IMR-90 (cell line): ENCODE data around the gene TREM2. TPM values are rescaled to one million over a fixed set of nuclear protein-coding genes. Genes with fewer than 3 reads are reported as not detected.

ENCODE experiments used
- ATAC-seq: fragments of 200-7000 bp; cut with Tn5 transposase; 2 replicates; pipeline ENCODE4 v1.9.1; 2020; ENCODE audit warnings: low read depth, mild to moderate bottlenecking, moderate library complexity
- BruUV-seq: library from RNA; stranded (reverse); fragments of 400-500 nt; replicated peaks from 2 replicates; lab custom pipeline; 2021; lab: Mats Ljungman, UMichigan
- CTCF ChIA-PET: fragments of 300-600 bp; formaldehyde crosslinking; extraction: SDS; loops from one replicate; lab custom pipeline; 2021; ENCODE audit warnings: antibody characterized with exemption; lab: Yijun Ruan, JAX
- POLR2A ChIA-PET: fragments of 300-600 bp; sonication (Branson Sonifier 250); formaldehyde crosslinking; loops from one replicate; lab custom pipeline; 2022; ENCODE audit warnings: antibody characterized with exemption; ENCODE audit not compliant: unreplicated experiment; lab: Charles Lee
- DNase-seq: peaks from one replicate; pipeline ENCODE4 v3.0.0; 2013
- H2AFZ ChIP-seq: replicated peaks from 2 replicates; pipeline ENCODE3; 2013; ENCODE audit warnings: low read length, mild to moderate bottlenecking; ENCODE audit not compliant: poor library complexity
- H2AK5ac ChIP-seq: 2 replicates; pipeline ENCODE4 v1.6.1; 2013; ENCODE audit warnings: low read depth, low read length, inconsistent platforms
- H2AK9ac ChIP-seq: replicated peaks from 2 replicates; pipeline ENCODE3; 2013; ENCODE audit warnings: mild to moderate bottlenecking, low read depth, low read length, moderate library complexity; ENCODE audit not compliant: poor library complexity
- H2BK120ac ChIP-seq: 2 replicates; pipeline ENCODE4 v1.6.1; 2013; ENCODE audit warnings: low read depth, low read length, inconsistent platforms
- H2BK15ac ChIP-seq: 3 replicates; pipeline ENCODE4 v1.6.1; 2013; ENCODE audit warnings: low read depth, low read length, inconsistent platforms
- H2BK20ac ChIP-seq: 2 replicates; pipeline ENCODE4 v1.6.1; 2013; ENCODE audit warnings: low read depth, mild to moderate bottlenecking, inconsistent platforms, low read length, moderate library complexity
- H2BK5ac ChIP-seq: 2 replicates; pipeline ENCODE4 v1.6.1; 2013; ENCODE audit warnings: mild to moderate bottlenecking, low read depth, low read length, inconsistent platforms; ENCODE audit not compliant: poor library complexity, severe bottlenecking
- H3K14ac ChIP-seq: replicated peaks from 2 replicates; pipeline ENCODE4 v1.6.1; 2013; ENCODE audit warnings: low read depth, low read length, inconsistent platforms
- H3K18ac ChIP-seq: 2 replicates; pipeline ENCODE4 v1.6.1; 2013; ENCODE audit warnings: low read depth, low read length, control low read depth
- H3K23ac ChIP-seq: 2 replicates; pipeline ENCODE4 v1.6.1; 2013; ENCODE audit warnings: low read depth, low read length, inconsistent platforms
- H3K27ac ChIP-seq: 2 replicates; pipeline ENCODE4 v1.5.1; 2013; ENCODE audit warnings: mild to moderate bottlenecking, control low read depth, low read length; ENCODE audit not compliant: insufficient read depth
- H3K27me3 ChIP-seq: 2 replicates; pipeline ENCODE4 v1.6.1; 2013; ENCODE audit warnings: low read length; ENCODE audit not compliant: control insufficient read depth, insufficient read depth
- H3K36me3 ChIP-seq: 2 replicates; pipeline ENCODE4 v1.6.1; 2013; ENCODE audit warnings: low read length, mixed read lengths; ENCODE audit not compliant: control insufficient read depth, insufficient read depth
- H3K4ac ChIP-seq: 2 replicates; pipeline ENCODE4 v1.6.1; 2013; ENCODE audit warnings: low read depth, low read length, inconsistent platforms
- H3K4me1 ChIP-seq: 2 replicates; pipeline ENCODE4 v1.6.1; 2013; ENCODE audit warnings: low read length, mixed read lengths; ENCODE audit not compliant: control insufficient read depth, insufficient read depth
- H3K4me2 ChIP-seq: 2 replicates; pipeline ENCODE4 v1.6.1; 2013; ENCODE audit warnings: low read depth, mild to moderate bottlenecking, control low read depth, low read length, moderate library complexity
- H3K4me3 ChIP-seq: 2 replicates; pipeline ENCODE4 v1.5.1; 2013; ENCODE audit warnings: low read depth, mild to moderate bottlenecking, control low read depth, low read length, moderate library complexity; ENCODE audit not compliant: insufficient read depth
- H3K56ac ChIP-seq: 2 replicates; pipeline ENCODE4 v1.6.1; 2013; ENCODE audit warnings: low read length, inconsistent platforms; ENCODE audit not compliant: insufficient read depth; ENCODE audit errors: extremely low read depth
- H3K79me1 ChIP-seq, 2 experiments: 2 replicates each; pipeline ENCODE4 v1.6.1; 2013; ENCODE audit warnings: low read length in 2 of 2, inconsistent platforms in 1 of 2, low read depth in 1 of 2
- H3K9ac ChIP-seq: 2 replicates; pipeline ENCODE4 v1.6.1; 2013; ENCODE audit warnings: low read depth, low read length, control low read depth
- H3K9me1 ChIP-seq: 2 replicates; pipeline ENCODE4 v1.6.1; 2013; ENCODE audit warnings: low read length, inconsistent platforms; ENCODE audit not compliant: insufficient read depth
- H3K9me3 ChIP-seq: 2 replicates; pipeline ENCODE4 v1.6.1; 2013; ENCODE audit warnings: low read length; ENCODE audit not compliant: control insufficient read depth, insufficient read depth
- H4K20me1 ChIP-seq: 2 replicates; pipeline ENCODE4 v1.6.1; 2013; ENCODE audit warnings: low read length, inconsistent platforms; ENCODE audit not compliant: insufficient read depth
- H4K5ac ChIP-seq: 2 replicates; pipeline ENCODE4 v1.6.1; 2013; ENCODE audit warnings: mild to moderate bottlenecking, low read depth, low read length, control low read depth
- H4K8ac ChIP-seq, 2 experiments: 2 replicates each; pipeline ENCODE4 v1.6.1; 2013; ENCODE audit warnings: low read depth in 2 of 2, low read length in 2 of 2, control low read depth in 1 of 2, inconsistent platforms in 1 of 2
- H4K91ac ChIP-seq: 2 replicates; pipeline ENCODE4 v1.6.1; 2013; ENCODE audit warnings: low read depth, low read length, inconsistent platforms; ENCODE audit not compliant: insufficient read depth
- BHLHE40 ChIP-seq: fragments of 150-350 bp; IDR thresholded peaks from 2 replicates; pipeline ENCODE4 v1.6.1; 2016; ENCODE audit warnings: mild to moderate bottlenecking, low read depth, low read length
- CEBPB ChIP-seq: IDR thresholded peaks from 2 replicates; pipeline ENCODE4 v1.6.1; 2012; ENCODE audit warnings: low read depth, low read length, improper control_type of control experiment
- CHD1 ChIP-seq: IDR thresholded peaks from 2 replicates; pipeline ENCODE4 v1.6.1; 2012; ENCODE audit warnings: low read depth, low read length, improper control_type of control experiment
- ELK1 ChIP-seq: fragments of 150-350 bp; IDR thresholded peaks from 2 replicates; pipeline ENCODE4 v1.6.1; 2016; ENCODE audit warnings: low read depth, mild to moderate bottlenecking, low read length, moderate library complexity, borderline replicate concordance
- FOS ChIP-seq: fragments of 150-350 bp; IDR thresholded peaks from 2 replicates; pipeline ENCODE4 v1.6.1; 2016; ENCODE audit warnings: low read depth, low read length
- MAFK ChIP-seq: IDR thresholded peaks from 2 replicates; pipeline ENCODE4 v1.6.1; 2012; ENCODE audit warnings: low read depth, low read length, improper control_type of control experiment
- MAZ ChIP-seq: IDR thresholded peaks from 2 replicates; pipeline ENCODE4 v1.6.1; 2012; ENCODE audit warnings: low read depth, mild to moderate bottlenecking, low read length, improper control_type of control experiment, moderate library complexity, borderline replicate concordance
- MXI1 ChIP-seq: IDR thresholded peaks from 2 replicates; pipeline ENCODE4 v1.6.1; 2012; ENCODE audit warnings: low read depth, mild to moderate bottlenecking, low read length, moderate library complexity, borderline replicate concordance
- NFE2L2 ChIP-seq: fragments of 150-350 bp; IDR thresholded peaks from 2 replicates; pipeline ENCODE4 v1.6.1; 2016; ENCODE audit warnings: low read depth, mild to moderate bottlenecking, low read length
- POLR2A ChIP-seq: IDR thresholded peaks from 2 replicates; pipeline ENCODE4 v1.6.1; 2012; ENCODE audit warnings: mild to moderate bottlenecking, low read depth, low read length
- RAD21 ChIP-seq: IDR thresholded peaks from 2 replicates; pipeline ENCODE4 v1.6.1; 2012; ENCODE audit warnings: low read length, improper control_type of control experiment
- RCOR1 ChIP-seq: IDR thresholded peaks from 2 replicates; pipeline ENCODE4 v1.6.1; 2012; ENCODE audit warnings: mild to moderate bottlenecking, low read length, improper control_type of control experiment; ENCODE audit not compliant: insufficient replicate concordance
- RFX5 ChIP-seq: IDR thresholded peaks from 2 replicates; pipeline ENCODE4 v1.8.0; 2012; ENCODE audit warnings: low read depth, mild to moderate bottlenecking, low read length, moderate library complexity
- SMC3 ChIP-seq: fragments of 150-350 bp; IDR thresholded peaks from 2 replicates; pipeline ENCODE4 v1.6.1; 2016; ENCODE audit warnings: low read depth, mild to moderate bottlenecking, antibody characterized with exemption, low read length, moderate library complexity
- WGBS, 2 experiments: methylation state at CpG; one replicate each; pipeline versions ENCODE4 v1.1.5 to v1.1.7; 2013; ENCODE audit warnings: missing lambda C conversion rate in 2 of 2; ENCODE audit not compliant: insufficient read length in 1 of 2; ENCODE audit errors: extremely low coverage in 2 of 2; 5-methylcytosine and 5-hydroxymethylcytosine counted together
- dilution Hi-C: fragments of 300-500 bp; cut with HindIII; formaldehyde crosslinking; loops from one replicate; pipeline ENCODE4 v1.14.3; 2018; ENCODE audit warnings: low sequenced_read_pairs; ENCODE audit not compliant: unreplicated experiment
- in situ Hi-C: fragments of 300-500 bp; cut with MboI; formaldehyde crosslinking; loops from 3 replicates; pipeline ENCODE4 v1.14.3; 2019; ENCODE audit warnings: low sequenced_read_pairs, inconsistent platforms, mixed read lengths
- intact Hi-C: fragments of 100-400 bp; cut with micrococcal nuclease; formaldehyde crosslinking; loops from 2 replicates; pipeline ENCODE4 v1.10.0; 2022
- polyA plus RNA-seq, 3 experiments: library from polyadenylated mRNA; depleted of rRNA; stranded (reverse); fragments of >200 nt; gene quantifications; 2 replicates each; pipeline ENCODE4 v1.2.3, GENCODE V29; 2012; ENCODE audit warnings: low replicate concordance in 1 of 3
- total RNA-seq: library from RNA; depleted of rRNA; stranded (reverse); fragments of >200 nt; gene quantifications from 2 replicates; pipeline ENCODE4 v1.2.3, GENCODE V29; 2012
- TF ChIP-seq, protein P1 (sequence below): conservative IDR thresholded peaks from 2 replicates; pipeline ENCODE4 v1.5.1; 2012; ENCODE audit warnings: mild to moderate bottlenecking, low read depth, low read length, improper control_type of control experiment
- TF ChIP-seq, protein P2 (sequence below): fragments of 150-350 bp; IDR thresholded peaks from 2 replicates; pipeline ENCODE4 v1.6.1; 2017; ENCODE audit warnings: mild to moderate bottlenecking, antibody characterized with exemption, low read length, low read depth

Gene TREM2
- total and polyA plus RNA-seq, 2 of the 4 experiments (the other 2 are of a cell fraction), result not detected

GRCh38 chr6:41111017-41111416 is 51.9 kb downstream of the TREM2 start:
- H3K4me1 ChIP-seq, result no peaks in the 10 kb centered on the region
- no peak overlapping the region for H3K9ac ChIP-seq
- no peak overlapping the region for H2AK5ac ChIP-seq
- ChIA-PET CTCF (no interaction called here), POLR2A (no interaction called here)
- no TSS peak for BruUV-seq
- no peak overlapping the region for H2BK15ac ChIP-seq
- intact Hi-C loops, result no loop called here
- no peak overlapping the region for H4K5ac ChIP-seq
- H3K27ac ChIP-seq, result no peak overlapping the region
- H3K56ac ChIP-seq, result no peak overlapping the region
- no peak overlapping the region for H3K4me3 ChIP-seq
- H3K27me3 ChIP-seq, result no peaks in the 10 kb centered on the region
- no peak overlapping the region for H3K23ac ChIP-seq
- in situ Hi-C loops, result no loop called here
- H2BK5ac ChIP-seq, result no peak overlapping the region
- no peak overlapping the region for H3K4ac ChIP-seq
- 86% methylated on average over 1 of the region's 3 CpGs; no CpG with 5 or more reads in 1 of the 2 experiments for WGBS, 2 experiments
- no peak overlapping the region for H3K18ac ChIP-seq
- H2BK20ac ChIP-seq, result no peak overlapping the region
- H2BK120ac ChIP-seq, result no peak overlapping the region
- ATAC-seq, result no peak
- TF ChIP-seq ELK1, result no peak
- no peak for TF ChIP-seq RAD21
- TF ChIP-seq, protein P1, sequence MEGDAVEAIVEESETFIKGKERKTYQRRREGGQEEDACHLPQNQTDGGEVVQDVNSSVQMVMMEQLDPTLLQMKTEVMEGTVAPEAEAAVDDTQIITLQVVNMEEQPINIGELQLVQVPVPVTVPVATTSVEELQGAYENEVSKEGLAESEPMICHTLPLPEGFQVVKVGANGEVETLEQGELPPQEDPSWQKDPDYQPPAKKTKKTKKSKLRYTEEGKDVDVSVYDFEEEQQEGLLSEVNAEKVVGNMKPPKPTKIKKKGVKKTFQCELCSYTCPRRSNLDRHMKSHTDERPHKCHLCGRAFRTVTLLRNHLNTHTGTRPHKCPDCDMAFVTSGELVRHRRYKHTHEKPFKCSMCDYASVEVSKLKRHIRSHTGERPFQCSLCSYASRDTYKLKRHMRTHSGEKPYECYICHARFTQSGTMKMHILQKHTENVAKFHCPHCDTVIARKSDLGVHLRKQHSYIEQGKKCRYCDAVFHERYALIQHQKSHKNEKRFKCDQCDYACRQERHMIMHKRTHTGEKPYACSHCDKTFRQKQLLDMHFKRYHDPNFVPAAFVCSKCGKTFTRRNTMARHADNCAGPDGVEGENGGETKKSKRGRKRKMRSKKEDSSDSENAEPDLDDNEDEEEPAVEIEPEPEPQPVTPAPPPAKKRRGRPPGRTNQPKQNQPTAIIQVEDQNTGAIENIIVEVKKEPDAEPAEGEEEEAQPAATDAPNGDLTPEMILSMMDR, result no peak
- no peak for TF ChIP-seq SMC3
- no peak for TF ChIP-seq BHLHE40
- no peak for TF ChIP-seq POLR2A
- TF ChIP-seq RCOR1, result no peak
- TF ChIP-seq MXI1, result no peak
- TF ChIP-seq, protein P2, sequence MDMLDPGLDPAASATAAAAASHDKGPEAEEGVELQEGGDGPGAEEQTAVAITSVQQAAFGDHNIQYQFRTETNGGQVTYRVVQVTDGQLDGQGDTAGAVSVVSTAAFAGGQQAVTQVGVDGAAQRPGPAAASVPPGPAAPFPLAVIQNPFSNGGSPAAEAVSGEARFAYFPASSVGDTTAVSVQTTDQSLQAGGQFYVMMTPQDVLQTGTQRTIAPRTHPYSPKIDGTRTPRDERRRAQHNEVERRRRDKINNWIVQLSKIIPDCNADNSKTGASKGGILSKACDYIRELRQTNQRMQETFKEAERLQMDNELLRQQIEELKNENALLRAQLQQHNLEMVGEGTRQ, result no peak
- TF ChIP-seq CEBPB, result no peak
- TF ChIP-seq FOS, result no peak
- TF ChIP-seq MAFK, result no peak
- TF ChIP-seq MAZ, result no peak
- TF ChIP-seq CHD1, result no peak
- TF ChIP-seq NFE2L2, result no peak
- TF ChIP-seq RFX5, result no peak
- H3K9me1 ChIP-seq, result no peaks in the 10 kb centered on the region
- H3K14ac ChIP-seq, result no peak overlapping the region
- no peak overlapping the region for H2AK9ac ChIP-seq
- H3K9me3 ChIP-seq, result no peaks in the 10 kb centered on the region
- H3K4me2 ChIP-seq, result no peak overlapping the region
- no peak overlapping the region for H4K91ac ChIP-seq
- H3K79me1 ChIP-seq, result no peaks in the 10 kb centered on the region
- no peak overlapping the region for H4K8ac ChIP-seq
- no peaks in the 10 kb centered on the region for H3K36me3 ChIP-seq
- H2AFZ ChIP-seq, result no peak overlapping the region
- no peaks in the 10 kb centered on the region for H4K20me1 ChIP-seq
- DNase-seq, result no peak
- dilution Hi-C loops, result no loop called here
